NCI-H2171 (cell line): Measurements from ENCODE around the gene SPARC.
"Not testable (repeated sequence)": the region's sequence is repeated elsewhere in the genome, so short reads cannot be mapped to it uniquely, and the experiment has no call there.

Experiments
- DNase-seq: peaks from one replicate; lab custom pipeline; 2025; lab: John Stamatoyannopoulos, UW

Gene SPARC

GRCh38 chr5:151686674-151687407 is at the start of gene SPARC:
TSS of gene SPARC (minus strand) at chr5:151686915. CDS start at chr5:151676188, 10,727 bp downstream.
- peak; percentile 13 for DNase-seq

- no peak for DNase-seq
These were observed 48.9 kb upstream of the SPARC start for GRCh38 chr5:151735646-151736045.

GRCh38 chr5:151734064-151734408 is 47.3 kb upstream of the SPARC start:
- no peak for DNase-seq

GRCh38 chr5:151733358-151734063 is 46.8 kb upstream of the SPARC start:
- DNase-seq = no peak

- no peak for DNase-seq
These were observed 43.7 kb upstream of the SPARC start for GRCh38 chr5:151730381-151730780.

GRCh38 chr5:151729597-151729996 is 42.9 kb upstream of the SPARC start:
- DNase-seq = not testable (repeated sequence)

- DNase-seq = no peak
These were observed 37.6 kb upstream of the SPARC start for GRCh38 chr5:151724360-151724759.

- DNase-seq = no peak
These were observed 35.8 kb upstream of the SPARC start for GRCh38 chr5:151722546-151722945.

- DNase-seq = no peak
These were observed 35.2 kb upstream of the SPARC start for GRCh38 chr5:151721812-151722391.

- DNase-seq = no peak
These were observed 34.5 kb upstream of the SPARC start for GRCh38 chr5:151721087-151721646.

GRCh38 chr5:151720215-151720614 is 33.5 kb upstream of the SPARC start:
- DNase-seq = no peak

GRCh38 chr5:151719228-151720000 is 32.7 kb upstream of the SPARC start:
- DNase-seq = no peak

- no peak for DNase-seq
These were observed 31.9 kb upstream of the SPARC start for GRCh38 chr5:151718646-151719045.

GRCh38 chr5:151718153-151718552 is 31.4 kb upstream of the SPARC start:
- no peak for DNase-seq

- no peak for DNase-seq
These were observed 30.7 kb upstream of the SPARC start for GRCh38 chr5:151717416-151717815.

GRCh38 chr5:151709109-151709735 is 22.5 kb upstream of the SPARC start:
- no peak for DNase-seq

GRCh38 chr5:151708126-151708525 is 21.4 kb upstream of the SPARC start:
- DNase-seq = no peak

- peak; percentile 18 for DNase-seq
These were observed 20.9 kb upstream of the SPARC start for GRCh38 chr5:151707567-151707966.

- no peak for DNase-seq
These were observed 20.2 kb upstream of the SPARC start for GRCh38 chr5:151706906-151707305.

GRCh38 chr5:151703780-151704179 is 17.1 kb upstream of the SPARC start:
- no peak for DNase-seq

GRCh38 chr5:151703227-151703626 is 16.5 kb upstream of the SPARC start:
- peak; percentile 55 for DNase-seq

- DNase-seq = no peak
These were observed 14.1 kb upstream of the SPARC start for GRCh38 chr5:151700820-151701219.
